Lower lobe of right lung (tissue), 1 donor: Measurements from ENCODE around the gene RPUSD1. TPM values are rescaled to one million over a fixed set of nuclear protein-coding genes. Genes with fewer than 3 reads are reported as not detected.

Source experiments
- microRNA-seq: library from miRNA; unstranded; fragments of <30 nt; microRNA quantifications from one replicate; pipeline ENCODE4 v1.2.0, GENCODE V29; 2020; ENCODE audit warnings: borderline number of aligned reads
- total RNA-seq: library from RNA; stranded (reverse); fragmentation: NEBNext Ultra II Directional; extraction: Animal tissue kit (Norgen Biotek cat#: 25700); gene quantifications from one replicate; pipeline ENCODE4 v1.2.1, GENCODE V29; 2021
- donor health status: DM: no; HTN: yes; CAD: no; lungs with severe emphysema.

Gene RPUSD1
- total RNA-seq, 1 donor from 2014 or later: 16.3 TPM

Small RNA genes within 50 kb of the gene (microRNA-seq; reads per million reads assigned to microRNA genes)
- gene MIR662: not detected

Other genes starting within 250 kb of the RPUSD1 start
- not detected for gene PRR35, start 228.0 kb downstream of the RPUSD1 start, total RNA-seq
- gene NHLRC4, start 221.4 kb downstream of the RPUSD1 start, total RNA-seq: 2.7 TPM
- gene PIGQ, start 218.4 kb downstream of the RPUSD1 start, total RNA-seq: 68.9 TPM
- 40.1 TPM for gene RAB40C, start 198.3 kb downstream of the RPUSD1 start, total RNA-seq
- gene WFIKKN1, start 157.4 kb downstream of the RPUSD1 start, total RNA-seq: 1.2 TPM
- 63.1 TPM for gene METTL26, start 152.1 kb downstream of the RPUSD1 start, total RNA-seq
- gene MCRIP2, start 146.6 kb downstream of the RPUSD1 start, total RNA-seq: 47.7 TPM
- gene WDR90, start 139.0 kb downstream of the RPUSD1 start, total RNA-seq: 31.4 TPM
- gene RHOT2, start 120.2 kb downstream of the RPUSD1 start, total RNA-seq: 81.6 TPM
- 2.0 TPM for gene RHBDL1, start 112.7 kb downstream of the RPUSD1 start, total RNA-seq
- 86.0 TPM for gene STUB1, start 108.0 kb downstream of the RPUSD1 start, total RNA-seq
- 43.2 TPM for gene JMJD8, start 104.0 kb downstream of the RPUSD1 start, total RNA-seq
- 13.1 TPM for gene WDR24, start 98.0 kb downstream of the RPUSD1 start, total RNA-seq
- 11.0 TPM for gene FBXL16, start 82.6 kb downstream of the RPUSD1 start, total RNA-seq
- 35.9 TPM for gene METRN, start 73.3 kb downstream of the RPUSD1 start, total RNA-seq
- gene ANTKMT, start 67.2 kb downstream of the RPUSD1 start, total RNA-seq: 36.5 TPM
- 26.1 TPM for gene CCDC78, start 61.9 kb downstream of the RPUSD1 start, total RNA-seq
- gene HAGHL, start 61.3 kb downstream of the RPUSD1 start, total RNA-seq: 15.6 TPM
- 24.3 TPM for gene CIAO3, start 47.4 kb downstream of the RPUSD1 start, total RNA-seq
- 42.6 TPM for gene MSLN, start 27.6 kb downstream of the RPUSD1 start, total RNA-seq
- gene CHTF18, start 239 bp upstream of the RPUSD1 start, total RNA-seq: 11.3 TPM
- gene GNG13, start 12.4 kb upstream of the RPUSD1 start, total RNA-seq: not detected
- 23.8 TPM for gene LMF1, start 182.6 kb upstream of the RPUSD1 start, total RNA-seq
- gene SOX8, start 193.4 kb upstream of the RPUSD1 start, total RNA-seq: 0.15 TPM